Hematopoietic multipotent progenitor cell treated with erythropoietin and hydrocortisone succinate and interleukin-3 and kit ligand, for 17 days (in vitro differentiated cells): Measurements from ENCODE around the gene PMP22.

Source experiments
- DNase-seq: peaks from one replicate; pipeline ENCODE4 v3.0.0-alpha.2; 2015; ENCODE audit warnings: low spot score

Gene PMP22

DNA sequence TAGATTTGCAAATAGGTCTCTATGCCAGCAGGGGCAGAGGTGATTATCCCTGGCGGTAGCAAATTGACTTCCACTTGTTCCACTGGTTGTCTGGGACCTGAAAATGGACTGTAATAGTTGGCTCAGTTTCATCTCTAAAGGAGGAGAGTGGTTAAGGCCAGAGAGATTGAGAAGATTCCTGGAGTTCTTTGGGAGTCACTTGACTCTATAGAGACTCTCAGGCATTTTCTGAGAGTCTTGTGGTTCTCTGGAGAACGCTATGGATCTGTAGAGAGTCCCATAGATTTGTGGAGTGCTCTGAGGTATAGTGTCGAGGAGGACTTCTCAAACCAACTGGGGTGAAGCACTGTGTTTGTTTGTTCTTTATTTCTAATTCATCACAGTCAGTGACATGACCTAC, 8.9 kb upstream of the PMP22 start:
- DNase-seq, result no peak

DNA sequence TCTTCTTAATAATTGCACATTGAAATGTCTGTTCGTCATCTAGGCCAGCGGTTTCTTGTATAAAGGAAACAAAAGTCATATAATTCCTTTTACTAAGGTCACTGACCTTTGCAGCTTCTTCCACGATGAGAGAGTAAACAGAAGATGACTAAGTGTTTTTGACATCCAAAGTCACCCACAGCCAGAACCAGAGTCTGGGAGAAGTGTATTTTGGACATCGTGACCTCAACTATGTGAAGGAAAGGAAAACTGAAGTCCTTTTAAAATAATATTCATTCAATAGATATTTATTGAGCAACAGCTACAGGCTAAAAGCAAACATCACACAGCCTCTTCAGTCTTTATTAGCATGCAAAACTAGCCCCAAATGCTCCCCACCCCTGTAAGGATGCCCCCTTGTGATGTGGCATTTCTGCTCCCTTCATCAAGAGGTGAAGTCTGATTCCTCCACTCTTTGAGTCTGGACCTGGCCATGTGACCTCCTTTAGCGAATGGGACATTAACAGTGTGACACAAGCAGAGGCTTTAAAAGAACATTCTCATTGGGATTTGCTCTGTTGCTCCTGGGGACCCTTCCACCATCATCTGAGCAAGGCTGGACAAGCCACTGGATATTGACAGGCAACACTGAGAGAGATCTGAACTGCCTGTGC, 8.1 kb upstream of the PMP22 start:
- no peak for DNase-seq

DNA sequence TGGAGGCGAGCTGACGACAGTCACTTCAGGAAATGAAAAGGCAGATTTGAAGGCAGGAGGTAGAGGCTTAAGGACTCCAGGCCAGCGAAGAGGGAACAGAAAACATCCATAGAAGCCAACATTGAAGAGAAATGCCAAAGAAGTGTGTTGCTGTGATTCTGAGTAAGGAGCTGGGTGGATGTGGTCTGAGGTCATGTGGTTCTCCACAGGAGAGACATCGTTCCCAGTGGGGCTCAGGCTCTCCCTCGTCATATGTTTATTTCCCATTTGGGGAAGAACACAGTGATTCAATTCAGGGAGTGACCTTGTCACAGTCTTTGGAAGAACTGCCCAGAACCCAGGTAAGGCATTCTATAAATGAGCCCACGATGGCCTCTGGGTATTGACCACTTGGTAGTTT, 6.6 kb upstream of the PMP22 start:
- no peak for DNase-seq

GRCh38 chr17:15270628-15271381, 5.7 kb upstream of the PMP22 start:
- DNase-seq, result no peak

GRCh38 chr17:15269780-15270089, 4.6 kb upstream of the PMP22 start:
- DNase-seq, result no peak

- no peak for DNase-seq
These were observed 4.1 kb upstream of the PMP22 start for GRCh38 chr17:15269087-15269779.

GRCh38 chr17:15268461-15268860, 3.3 kb upstream of the PMP22 start:
- no peak for DNase-seq

DNA sequence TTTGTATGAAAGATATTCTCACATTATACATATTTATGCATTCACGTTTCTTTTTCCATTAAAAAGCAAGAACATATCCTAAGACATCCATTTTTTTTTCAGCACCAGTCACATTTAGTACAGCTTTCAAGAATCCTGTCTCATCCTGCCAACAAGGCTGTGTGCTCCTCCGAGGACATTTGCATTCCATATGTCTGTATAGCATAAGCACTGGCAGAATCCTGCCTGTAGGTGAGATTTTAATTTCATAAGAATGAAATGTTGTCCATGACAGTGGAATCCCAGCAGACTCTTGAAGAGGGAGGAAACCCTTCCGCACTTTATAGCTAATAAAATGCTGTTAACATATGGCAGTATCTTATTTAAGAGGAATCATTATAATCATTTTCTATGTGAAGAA, 2.9 kb upstream of the PMP22 start:
- DNase-seq, result no peak

GRCh38 chr17:15266325-15267125, 1.4 kb upstream of the PMP22 start:
- DNase-seq, result no peak

GRCh38 chr17:15264542-15264941, 584 bp downstream of the PMP22 start:
- DNase-seq, result no peak

DNA sequence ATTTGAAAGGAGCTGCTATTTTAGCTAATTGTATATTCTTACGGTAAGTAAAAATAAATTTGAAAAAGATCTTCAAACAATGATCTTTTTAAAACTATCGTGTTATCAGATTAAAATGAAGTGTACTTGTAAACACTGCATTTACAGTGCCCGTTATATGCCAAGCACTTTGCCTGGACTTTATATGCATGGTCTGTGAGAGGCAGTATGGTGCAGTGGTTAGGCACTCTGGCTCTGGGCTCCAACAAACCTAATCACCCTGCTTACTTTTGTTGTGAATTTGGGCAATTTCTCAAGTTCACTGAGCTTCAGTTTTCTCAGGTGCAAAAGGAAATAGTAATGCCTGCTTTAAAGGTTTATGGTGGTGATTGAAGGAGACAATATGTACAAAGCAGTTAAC, 1.4 kb downstream of the PMP22 start:
- no peak for DNase-seq

DNA sequence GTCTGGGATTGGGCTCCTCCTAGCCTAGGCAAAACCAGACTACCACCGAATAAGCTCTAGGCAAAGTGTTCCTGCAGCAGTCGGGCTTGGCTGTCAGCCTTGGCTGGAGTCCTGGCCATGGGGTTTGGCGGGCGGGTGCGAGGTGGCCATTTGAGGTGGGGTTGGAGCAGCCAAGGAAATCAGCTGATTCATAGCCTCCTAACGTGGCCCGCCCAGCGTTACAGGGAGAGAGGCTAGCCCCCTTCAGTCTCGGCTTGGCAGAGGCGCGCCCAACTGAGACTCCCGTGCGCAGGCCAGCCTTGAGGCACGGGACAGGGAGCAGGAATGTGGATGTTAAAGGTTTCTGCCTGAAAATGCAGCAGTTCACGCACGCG, 1.9 kb downstream of the PMP22 start:
- no peak for DNase-seq

- peak; percentile 64 for DNase-seq
These were observed 2.6 kb downstream of the PMP22 start for GRCh38 chr17:15262291-15263205.

DNA sequence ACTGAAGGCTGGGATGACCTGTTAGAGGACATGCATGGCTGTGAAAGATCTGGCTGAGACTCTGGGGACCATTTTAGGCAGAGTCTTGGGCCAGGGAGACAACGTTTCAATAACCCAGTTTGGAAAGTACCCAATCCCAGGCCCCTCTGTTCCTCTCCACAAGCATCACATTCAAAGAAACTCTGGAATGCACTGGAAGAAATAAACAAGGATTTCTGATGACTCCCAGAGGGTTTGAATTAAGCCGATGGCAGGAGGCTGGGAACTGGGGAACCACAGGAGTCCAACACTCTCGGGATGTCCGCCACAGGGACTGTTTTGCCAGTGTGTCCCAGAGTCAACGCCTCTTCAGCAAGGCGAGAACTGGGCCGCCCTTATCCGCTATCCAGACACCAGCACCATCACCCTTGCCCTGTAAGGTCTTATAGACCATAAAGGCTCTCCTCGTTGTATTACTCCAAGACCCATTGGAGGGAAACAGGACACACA, 3.3 kb downstream of the PMP22 start:
- no peak for DNase-seq

GRCh38 chr17:15261258-15261801, 3.8 kb downstream of the PMP22 start:
- no peak for DNase-seq

GRCh38 chr17:15260376-15261257, 4.5 kb downstream of the PMP22 start:
- DNase-seq, result peak; percentile 64

- no peak for DNase-seq
These were observed 7.2 kb downstream of the PMP22 start for GRCh38 chr17:15257796-15258512.

DNA sequence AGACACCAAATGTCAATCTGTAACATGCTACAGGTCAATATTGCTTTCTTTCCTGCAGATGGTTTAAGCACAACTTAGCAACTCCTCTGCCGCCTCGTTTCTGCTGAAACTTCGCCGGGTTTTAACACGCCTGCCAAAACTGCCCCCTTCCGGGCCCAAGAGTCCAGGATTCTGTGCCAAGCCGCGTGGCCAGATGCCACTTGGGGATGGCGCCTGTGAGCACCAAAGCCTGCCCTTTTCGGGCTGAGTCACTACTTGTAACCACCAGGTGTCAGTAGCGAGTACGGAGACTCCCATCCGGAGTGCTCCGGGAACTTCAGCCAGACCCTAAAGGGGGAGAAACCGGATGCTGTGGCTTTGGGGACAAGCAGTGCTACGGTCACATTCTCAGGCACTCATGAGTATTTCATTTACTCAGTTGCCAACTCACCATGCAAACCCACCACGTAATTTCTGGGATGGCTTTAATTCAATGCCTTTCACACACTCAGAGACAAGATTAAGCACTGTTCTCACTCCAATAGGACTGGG, 7.8 kb downstream of the PMP22 start:
- DNase-seq, result peak; percentile 76

- no peak for DNase-seq
These were observed 8.4 kb downstream of the PMP22 start for GRCh38 chr17:15256689-15257088.
